HL-60/S4 treated with phorbol 12-myristate 13-acetate at 8.2 ng/mL for 4 days and 3 days (cell line): ENCODE results near the gene CEP72.
"Not testable (repeated sequence)": the region's sequence is repeated elsewhere in the genome, so short reads cannot be mapped to it uniquely, and the experiment has no call there.

Experiments
- in situ Hi-C: fragments of 300-500 bp; cut with MboI; formaldehyde crosslinking; loops from 2 replicates; pipeline ENCODE4 v1.15.0; 2022; ENCODE audit warnings: low sequenced_read_pairs

Gene CEP72

GRCh38 chr5:579746-580366 is 32.3 kb upstream of the CEP72 start:
- in situ Hi-C loops, result no loop called here

- in situ Hi-C loops, result no loop called here
Observed at GRCh38 chr5:580436-580835, 31.7 kb upstream of the CEP72 start.

GRCh38 chr5:581266-581665 is 30.9 kb upstream of the CEP72 start:
- in situ Hi-C loops, result no loop called here

DNA sequence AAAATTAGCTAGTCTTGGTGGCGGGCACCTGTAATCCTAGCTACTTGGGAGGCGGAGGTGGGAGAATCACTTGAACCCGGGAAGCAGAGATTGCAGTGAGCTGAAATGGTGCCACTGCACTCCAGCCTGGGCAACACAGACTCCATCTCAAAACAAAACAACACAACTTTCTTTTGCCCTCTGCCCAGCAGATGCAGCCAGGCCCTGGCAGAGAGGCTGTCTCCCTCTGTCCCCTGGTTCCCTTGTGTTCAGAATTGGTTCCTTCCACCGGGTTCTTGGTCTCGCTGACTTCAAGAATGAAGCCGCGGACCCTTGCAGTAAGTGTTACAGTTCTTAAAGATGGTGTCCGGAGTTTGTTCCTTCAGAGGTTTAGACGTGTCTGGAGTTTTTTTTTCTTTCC is 30.2 kb upstream of the CEP72 start:
- in situ Hi-C loops, result no loop called here

- in situ Hi-C loops, result not testable (repeated sequence)
Observed at GRCh38 chr5:582445-582844, 29.7 kb upstream of the CEP72 start.

DNA sequence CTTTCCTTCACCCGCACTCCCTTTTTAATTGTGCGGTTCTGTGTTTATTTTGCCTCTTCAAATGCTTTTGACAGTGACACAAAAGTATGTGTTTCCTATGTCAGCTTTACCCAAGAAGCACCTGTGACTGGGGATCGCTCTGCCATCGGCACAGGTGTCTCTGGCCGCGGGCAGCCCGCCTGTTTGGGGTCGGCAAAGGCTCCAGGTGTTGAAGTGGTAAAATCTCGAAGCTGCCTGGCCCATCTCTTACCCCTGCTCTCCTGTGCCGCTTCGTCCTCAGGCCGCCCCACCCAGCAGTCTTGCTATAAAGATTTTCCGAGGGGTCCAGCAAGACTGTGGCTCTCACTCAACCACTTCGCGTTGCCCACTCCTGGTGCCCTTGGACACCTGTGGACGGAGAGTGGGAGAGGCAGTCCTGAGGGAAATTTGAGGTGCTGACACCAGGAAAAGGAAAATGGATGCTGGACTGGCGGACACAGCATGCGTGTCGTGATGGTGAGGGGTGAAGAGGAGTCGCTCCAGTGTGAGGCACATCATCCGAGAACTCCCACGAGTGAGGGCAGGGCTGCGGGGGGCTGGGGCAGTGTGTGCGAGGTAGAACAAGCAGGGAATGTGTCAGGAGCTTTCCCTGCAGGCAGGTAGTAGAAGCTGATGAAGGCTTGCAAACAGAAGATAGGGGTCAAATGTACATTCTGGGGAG is 29.1 kb upstream of the CEP72 start:
- in situ Hi-C loops, result no loop called here

DNA sequence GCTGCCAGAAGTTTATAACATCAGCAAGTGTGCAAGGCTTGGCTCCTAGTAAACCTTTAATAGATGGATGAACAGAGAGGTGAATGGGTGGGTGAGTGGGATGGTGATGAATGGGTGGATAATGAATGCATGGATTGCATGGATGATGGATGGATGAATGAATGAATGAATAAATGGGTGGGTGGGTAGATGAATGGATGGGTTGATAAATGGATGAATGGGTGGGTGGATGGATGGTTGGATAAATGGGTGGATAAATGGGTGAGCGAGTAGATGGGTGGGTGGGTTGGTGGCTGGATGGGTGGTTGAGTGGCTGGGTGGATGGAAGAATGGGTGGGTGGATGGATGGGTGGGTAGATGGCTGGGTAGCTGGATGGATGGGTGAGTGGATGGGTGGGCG is 28.5 kb upstream of the CEP72 start:
- in situ Hi-C loops, result no loop called here

GRCh38 chr5:584216-584615 is 27.9 kb upstream of the CEP72 start:
- in situ Hi-C loops, result no loop called here

DNA sequence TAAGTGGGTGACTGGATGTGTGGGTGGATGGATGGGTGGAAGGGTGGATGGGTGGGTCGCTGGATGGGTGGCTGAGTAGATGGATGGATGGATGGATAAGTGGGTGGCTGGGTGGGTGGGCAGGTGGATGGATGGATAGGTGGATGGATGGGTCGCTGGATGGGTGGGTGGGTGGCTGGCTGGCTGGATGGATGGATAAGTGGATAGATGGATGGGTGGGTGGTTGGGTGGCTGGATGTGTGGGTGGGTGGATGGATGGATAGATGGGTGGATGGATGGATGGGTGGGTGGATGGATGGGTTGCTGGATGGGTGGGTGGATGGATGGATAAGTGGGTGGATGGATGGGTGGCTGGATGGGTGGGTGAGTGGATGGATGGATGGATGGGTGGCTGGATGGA is 27.3 kb upstream of the CEP72 start:
- in situ Hi-C loops, result no loop called here

DNA sequence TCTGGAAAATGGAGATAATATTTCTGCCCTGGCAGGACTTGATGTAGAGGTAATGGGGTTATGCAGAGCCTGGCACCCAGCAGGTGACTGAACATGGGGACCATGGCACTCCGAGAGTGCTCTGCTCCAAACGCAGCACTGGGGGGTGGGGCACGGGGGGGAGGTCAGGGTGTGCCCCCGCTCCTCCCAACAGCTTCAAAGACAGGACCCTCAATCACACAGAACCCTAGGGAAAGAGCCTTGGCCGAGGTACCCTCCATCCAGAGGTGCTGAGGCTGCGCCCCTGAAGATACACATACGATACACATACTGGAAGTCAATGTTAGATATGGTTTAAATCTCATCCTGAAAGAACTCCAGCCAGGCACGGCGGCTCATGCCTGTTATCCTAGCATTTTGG is 26.6 kb upstream of the CEP72 start:
- in situ Hi-C loops, result no loop called here

GRCh38 chr5:585962-586628 is 26.0 kb upstream of the CEP72 start:
- in situ Hi-C loops, result no loop called here

GRCh38 chr5:586751-587285 is 25.3 kb upstream of the CEP72 start:
- in situ Hi-C loops, result no loop called here

DNA sequence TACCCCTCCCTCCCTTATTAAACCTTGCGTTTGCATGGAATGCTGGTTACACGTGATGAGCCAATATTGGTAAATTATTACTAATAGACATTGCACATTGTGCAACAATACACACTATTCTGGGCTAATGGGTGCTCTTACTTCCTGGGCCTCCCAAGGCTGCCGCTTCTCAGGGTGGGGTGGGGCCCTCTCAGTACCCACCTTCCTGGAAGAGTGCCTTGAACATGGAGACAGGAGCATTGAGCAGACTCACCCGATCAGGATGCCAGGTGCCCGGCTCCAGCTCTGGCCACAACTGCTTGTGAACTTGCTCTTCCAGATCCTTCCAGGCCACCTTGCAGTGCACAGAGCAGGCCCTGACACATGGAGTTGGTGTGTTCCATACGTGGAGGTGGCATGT is 24.7 kb upstream of the CEP72 start:
- in situ Hi-C loops, result no loop called here

GRCh38 chr5:588406-588995 is 23.6 kb upstream of the CEP72 start:
- in situ Hi-C loops, result no loop called here

DNA sequence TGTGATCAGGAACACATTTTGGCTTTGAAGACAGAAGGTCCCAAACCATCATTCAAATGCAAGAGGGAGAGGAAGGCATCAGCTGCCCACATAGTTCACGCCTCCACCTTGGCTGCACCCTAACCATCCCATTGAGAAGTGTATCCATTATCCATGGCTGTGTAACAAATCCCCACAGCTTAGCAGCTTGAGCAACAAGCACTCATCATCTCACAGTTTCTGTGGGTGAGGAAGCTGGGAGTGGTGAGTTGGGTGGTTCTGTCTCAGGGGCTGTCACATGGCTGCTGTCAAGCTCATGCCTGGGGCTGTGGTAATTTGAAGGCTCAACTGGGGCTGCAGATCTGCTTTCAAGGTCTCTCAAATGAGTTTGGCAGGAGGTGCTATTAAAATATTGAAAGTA is 23.0 kb upstream of the CEP72 start:
- in situ Hi-C loops, result no loop called here

DNA sequence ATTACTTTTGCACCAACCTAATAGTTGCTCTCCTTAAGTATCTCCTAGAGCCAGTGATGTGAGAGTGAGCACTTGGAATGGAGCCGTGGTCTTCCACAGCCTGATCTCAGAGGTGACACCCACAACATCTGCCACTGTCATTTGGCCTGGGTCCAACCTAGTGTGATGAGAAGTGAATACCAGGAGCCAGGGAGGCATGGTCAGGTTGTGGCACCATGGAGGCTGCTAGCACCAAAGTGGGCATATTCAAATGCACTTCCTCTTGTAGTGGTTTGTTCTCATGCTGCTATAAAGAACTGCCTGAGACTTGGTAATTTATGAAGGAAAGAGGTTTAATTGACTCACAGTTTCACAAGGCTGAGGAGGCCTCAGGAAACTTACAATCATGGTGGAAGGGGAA is 22.6 kb upstream of the CEP72 start:
- in situ Hi-C loops, result no loop called here

- in situ Hi-C loops, result no loop called here
Observed at GRCh38 chr5:590346-590745, 21.8 kb upstream of the CEP72 start.

DNA sequence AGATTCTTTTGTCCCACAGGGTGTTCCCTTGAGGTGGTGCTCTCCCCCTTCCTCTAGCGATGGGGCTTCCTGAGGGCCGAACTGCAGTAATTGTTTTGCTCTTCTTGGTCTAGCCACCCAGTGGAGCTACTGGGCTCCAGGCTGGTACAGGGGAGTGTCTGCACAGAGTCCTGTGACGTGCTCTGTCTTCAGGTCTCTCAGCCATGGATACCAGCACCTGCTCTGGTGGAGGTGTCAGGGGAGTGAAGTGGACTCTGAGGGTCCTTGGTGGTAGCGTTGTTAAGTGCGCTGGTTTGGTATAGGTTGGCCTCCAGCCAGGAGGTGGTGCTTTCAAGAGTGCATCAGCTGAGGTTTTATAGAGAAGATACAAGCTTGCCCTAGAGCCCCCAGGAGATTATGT is 20.4 kb upstream of the CEP72 start:
- in situ Hi-C loops, result no loop called here

- in situ Hi-C loops, result no loop called here
Observed at GRCh38 chr5:592158-592557, 20.0 kb upstream of the CEP72 start.

DNA sequence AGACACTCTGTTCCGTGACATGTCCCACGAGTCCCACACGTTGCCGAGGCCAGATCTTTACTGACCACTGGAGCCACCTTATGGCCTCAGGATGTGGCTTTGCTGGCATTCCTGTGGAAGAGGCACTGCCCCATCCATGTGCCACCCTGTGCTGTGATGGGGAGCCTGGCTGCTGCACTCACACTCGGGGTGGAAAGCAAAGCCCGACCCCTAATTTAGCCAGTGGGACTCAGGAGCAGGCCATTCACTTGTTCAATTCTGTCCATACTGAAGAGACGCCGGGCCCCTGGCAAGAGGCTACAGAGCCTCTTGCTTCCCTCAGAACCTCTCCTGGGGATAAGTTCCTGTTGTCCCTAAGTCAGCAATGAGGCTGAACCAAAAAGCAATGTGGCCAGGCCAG is 18.6 kb upstream of the CEP72 start:
- in situ Hi-C loops, result no loop called here

DNA sequence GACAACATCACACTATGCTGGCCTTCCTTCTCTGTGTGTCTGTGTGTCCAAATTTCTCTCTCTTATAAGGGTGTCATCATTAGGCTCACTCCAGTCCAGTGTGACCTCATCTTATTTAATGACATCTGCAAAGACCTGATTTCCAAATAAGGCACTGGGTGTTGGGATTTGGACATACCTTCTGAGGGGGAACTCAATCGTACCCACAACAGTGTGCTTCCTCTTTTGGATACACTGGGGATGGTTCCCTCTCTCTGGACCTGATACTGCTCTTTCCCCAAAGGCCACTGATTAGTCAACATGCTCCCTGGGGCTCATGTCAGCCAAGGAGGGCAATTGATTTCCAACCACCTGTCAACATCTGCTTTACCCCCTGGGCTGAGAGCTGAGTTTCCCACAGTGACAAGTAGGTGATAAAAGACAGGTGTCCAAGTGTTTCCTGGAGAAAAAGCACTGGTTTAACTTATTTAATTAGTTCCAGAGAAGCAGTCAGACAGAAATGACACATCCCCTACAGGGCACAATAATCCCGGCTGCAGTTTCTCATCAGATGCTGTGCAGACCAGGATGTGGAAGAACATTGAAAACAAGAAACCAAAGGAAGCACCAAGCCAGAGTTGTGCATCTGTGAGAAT is 17.8 kb upstream of the CEP72 start:
- in situ Hi-C loops, result no loop called here
